ENCODE measurements around the gene ZNF613.
A peak's percentile ranks its signal among the peaks of the same experiment; 100 is the strongest.
"Not testable (repeated sequence)": the region's sequence is repeated elsewhere in the genome, so short reads cannot be mapped to it uniquely, and the experiment has no call there.

The ZNF613 gene

DNA sequence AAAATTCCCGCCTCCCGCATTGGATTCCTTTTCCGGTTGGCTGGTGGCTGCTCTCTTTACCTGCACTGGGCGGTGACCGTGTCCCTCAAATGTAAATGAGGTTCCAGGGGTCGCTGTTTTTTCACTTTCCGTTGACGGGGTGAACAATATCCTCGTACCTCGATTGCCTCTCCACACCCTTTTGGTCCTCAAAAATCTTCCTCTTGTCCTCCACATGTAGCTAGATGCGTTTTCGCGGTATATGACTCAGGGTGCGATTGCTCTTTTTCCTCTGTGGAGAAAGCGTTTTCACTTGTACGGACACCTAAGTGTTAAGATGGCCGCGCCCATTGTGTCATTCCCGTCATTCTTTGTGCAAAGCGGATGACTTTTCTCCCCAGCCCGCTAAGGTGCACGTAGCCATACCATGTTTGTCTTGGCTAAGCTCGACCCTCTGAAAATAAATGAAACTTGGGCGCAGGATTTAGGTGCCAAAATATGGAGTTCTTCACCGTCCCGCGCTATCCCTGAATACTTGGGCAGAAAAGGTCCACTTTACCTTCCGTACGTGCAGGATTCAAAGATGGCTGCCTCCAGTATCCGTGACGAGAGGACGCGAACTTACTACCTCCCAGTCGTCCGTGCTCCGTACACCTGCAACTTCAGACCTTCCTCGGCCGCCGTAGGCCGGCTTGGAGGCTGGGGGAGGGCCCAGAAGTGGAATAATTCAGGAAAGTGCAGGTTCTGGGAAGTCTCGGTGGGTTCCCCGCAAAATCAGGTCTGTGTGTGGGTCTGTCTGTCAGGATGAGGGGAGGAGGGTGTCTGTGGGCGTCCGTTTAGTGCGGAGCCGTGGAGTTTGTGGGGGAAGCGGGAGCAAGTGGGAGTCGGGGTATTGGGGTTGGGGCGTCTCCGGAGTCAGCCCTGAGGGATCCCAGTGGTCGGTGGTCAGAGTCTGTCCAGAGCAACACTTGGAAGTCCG is at the start of gene ZNF613:
Gene ZNF613 (plus strand): TSS at position 689 of the 958 bp plus-strand sequence. CDS start 8,749 bp downstream, outside the sequence.
- peak; percentile 88 to 92 for DNase-seq

- DNase-seq, result no peak
These were observed 44.8 kb upstream of the ZNF613 start for GRCh38 chr19:51882518-51882917.

- DNase-seq, result no peak
These were observed 42.6 kb upstream of the ZNF613 start for GRCh38 chr19:51884713-51885112.

DNA sequence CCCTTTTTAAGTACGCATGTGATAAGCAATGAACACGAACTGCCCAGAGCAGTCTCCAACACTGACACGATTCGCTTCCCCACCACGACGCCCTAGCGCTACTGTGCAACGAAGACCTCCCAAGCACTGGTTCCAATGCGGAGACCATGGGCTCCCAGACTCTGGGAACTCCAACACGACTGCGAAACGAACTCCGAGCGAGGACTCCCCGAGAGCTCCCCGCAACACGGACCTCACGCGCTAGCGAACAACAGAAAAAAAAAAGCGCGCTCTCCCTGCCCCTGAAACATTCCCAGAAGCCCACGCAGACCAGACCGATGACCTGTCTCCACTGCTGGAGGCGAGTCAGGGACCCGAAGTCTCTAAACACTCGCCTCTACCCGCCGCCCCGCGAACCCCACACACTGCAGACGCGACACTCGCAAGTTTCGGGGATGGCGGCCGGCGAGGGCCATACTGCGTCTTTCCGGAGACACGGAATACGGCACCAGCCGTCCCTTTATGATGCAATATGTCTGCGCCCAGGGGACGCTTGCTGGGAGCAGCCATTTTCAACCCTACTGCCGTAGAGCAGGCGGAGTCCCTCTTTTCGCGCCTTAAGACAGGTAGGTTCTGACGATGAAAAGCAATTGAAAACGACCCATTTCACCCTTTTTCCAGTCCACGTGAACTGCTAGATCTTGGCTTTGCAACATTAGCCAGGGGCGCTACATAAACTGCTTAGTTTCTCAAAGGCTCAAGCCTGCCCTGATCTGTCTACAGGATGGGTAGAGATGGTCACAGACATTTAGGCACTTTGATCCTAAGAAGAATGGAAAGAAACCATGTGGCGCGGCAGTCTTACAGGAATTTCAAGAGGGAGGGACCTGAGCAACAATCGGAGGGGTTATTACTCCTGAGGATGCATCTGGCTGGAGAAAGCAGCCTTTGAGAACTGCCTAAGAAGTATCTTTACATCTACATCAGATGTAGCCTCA is 39.5 kb upstream of the ZNF613 start, which contains the start of gene ZNF577:
Gene ZNF577 (minus strand): TSS at position 430 of the 977 bp plus-strand sequence. CDS start 7,569 bp downstream, outside the sequence.
- no peak for DNase-seq

DNA sequence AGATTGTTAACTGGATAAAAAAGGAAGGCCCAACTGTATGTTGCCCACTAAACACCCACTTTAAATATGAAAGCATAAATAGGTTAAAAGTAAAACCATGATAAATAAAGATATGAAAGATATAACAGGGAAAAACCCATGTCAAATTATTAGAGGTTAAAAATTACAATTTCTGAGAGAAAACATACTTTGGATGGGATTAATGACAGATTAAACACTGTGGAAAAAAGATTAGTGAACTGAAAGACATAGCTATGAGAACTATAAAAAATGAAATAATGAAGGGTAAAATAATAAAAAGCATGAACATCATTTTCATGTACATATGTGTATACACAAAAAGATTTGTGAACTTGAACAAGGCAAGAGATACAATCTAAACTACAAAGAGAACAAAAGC is 37.3 kb upstream of the ZNF613 start:
- DNase-seq, result no peak

GRCh38 chr19:51891193-51891747 is 36.0 kb upstream of the ZNF613 start:
- no peak for DNase-seq

GRCh38 chr19:51901860-51902259 is 25.4 kb upstream of the ZNF613 start:
- DNase-seq, result no peak

DNA sequence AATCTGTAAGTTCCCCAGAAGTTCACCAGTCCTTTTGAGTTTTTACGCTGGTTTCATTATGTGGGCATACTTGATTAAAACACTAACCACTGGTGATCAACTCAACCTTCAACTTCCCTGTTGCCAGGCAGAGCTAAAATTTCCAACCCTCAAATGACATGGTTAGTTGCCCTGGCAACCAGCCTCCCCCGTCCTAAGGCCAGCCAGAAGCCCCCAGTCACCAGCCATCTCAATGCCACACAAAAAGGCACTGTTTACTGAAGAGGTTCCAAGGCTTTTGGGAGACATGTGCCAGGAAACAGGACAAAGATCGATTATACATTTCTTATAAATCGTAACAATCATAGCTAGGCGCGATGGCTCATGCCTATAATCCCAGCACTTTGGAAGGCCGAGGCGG is 24.1 kb upstream of the ZNF613 start:
- no peak for DNase-seq

- peak; percentile 73 to 88 for DNase-seq
These were observed 22.7 kb upstream of the ZNF613 start, which contains the start of gene ZNF649 for GRCh38 chr19:51904331-51905165. Gene ZNF649 (minus strand): TSS chr19:51905017. CDS start chr19:51900107, 4,910 bp downstream.

DNA sequence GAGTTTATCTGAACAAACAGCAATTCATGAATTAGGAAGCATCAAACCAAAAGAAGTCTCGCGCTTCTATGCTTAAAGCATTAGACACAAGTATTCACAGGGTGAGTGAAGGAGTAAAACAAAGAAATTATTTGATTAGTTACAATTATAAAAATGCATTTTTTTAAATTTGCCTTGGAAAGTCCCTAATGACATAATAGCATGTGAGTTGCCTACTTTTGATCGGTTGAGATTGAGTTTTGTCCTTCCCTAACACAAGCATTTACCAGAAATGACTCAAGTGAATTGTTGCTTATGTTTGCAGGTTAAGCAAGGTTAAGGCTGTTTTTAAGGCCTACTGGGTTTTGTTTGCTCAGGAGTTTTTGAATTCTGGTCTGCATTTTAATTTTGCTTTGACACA is 22.1 kb upstream of the ZNF613 start:
- DNase-seq, result no peak

- DNase-seq, result not testable (repeated sequence)
These were observed 21.6 kb upstream of the ZNF613 start for GRCh38 chr19:51905639-51906038.

DNA sequence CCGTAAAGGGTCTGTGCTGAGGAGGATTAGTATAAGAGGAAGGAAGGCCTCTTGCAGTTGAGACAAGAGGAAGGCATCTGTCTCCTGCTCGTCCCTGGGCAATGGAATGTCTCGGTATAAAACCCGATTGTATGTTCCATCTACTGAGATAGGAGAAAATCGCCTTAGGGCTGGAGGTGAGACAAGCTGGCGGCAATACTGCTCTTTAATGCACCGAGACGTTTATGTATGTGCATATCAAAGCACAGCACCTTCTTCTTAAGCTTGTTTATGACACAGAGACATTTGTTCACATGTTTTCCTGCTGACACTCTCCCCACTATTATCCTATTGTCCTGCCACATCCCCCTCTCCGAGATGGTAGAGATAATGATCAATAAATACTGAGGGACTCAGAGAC is 21.2 kb upstream of the ZNF613 start:
- not testable (repeated sequence) for DNase-seq

DNA sequence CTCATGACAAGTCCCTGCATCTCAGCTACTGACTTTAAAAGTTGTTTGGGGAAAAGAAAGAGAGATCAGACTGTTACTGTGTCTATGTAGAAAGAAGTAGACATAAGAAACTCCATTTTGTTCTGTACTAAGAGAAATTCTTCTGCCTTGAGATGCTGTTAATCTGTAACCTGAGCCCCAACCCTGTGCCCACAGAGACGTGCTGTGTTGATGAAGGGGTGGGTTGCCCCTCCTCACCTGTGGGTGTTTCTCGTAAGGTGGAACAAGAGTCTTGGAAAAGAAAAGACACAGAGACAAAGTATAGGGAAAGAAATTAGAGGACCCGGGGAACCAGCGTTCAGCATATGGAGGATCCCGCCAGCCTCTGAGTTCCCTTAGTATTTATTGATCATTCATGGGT is 19.3 kb upstream of the ZNF613 start:
- not testable (repeated sequence) for DNase-seq

DNA sequence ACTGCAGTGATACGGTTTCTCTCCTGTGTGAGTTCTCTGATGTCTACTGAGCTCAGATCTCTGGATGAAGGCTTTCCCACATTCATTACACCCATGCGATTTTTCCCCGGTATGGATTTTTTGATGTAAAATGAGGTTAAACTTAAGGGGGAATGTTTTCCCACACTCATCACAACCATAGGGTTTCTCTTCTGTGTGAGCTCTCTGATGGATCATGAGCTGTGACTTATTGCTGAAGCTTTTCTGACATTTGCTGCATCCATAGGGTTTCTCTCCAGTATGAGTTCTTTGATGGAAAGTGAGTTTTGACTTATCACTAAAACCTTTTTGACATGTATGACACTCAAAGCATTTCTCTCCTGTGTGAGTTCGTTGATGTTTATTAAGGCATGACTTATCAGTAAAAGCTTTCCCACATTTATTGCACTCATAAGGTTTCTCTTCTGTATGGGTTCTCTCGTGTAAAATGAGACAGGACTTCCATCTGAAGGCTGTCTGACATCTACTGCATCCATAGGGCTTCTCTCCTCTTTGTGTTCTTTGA is 11.9 kb upstream of the ZNF613 start:
- no peak for DNase-seq

- no peak for DNase-seq
These were observed 11.1 kb upstream of the ZNF613 start for GRCh38 chr19:51916167-51916566.

GRCh38 chr19:51919606-51920005 is 7.7 kb upstream of the ZNF613 start:
- no peak for DNase-seq

DNA sequence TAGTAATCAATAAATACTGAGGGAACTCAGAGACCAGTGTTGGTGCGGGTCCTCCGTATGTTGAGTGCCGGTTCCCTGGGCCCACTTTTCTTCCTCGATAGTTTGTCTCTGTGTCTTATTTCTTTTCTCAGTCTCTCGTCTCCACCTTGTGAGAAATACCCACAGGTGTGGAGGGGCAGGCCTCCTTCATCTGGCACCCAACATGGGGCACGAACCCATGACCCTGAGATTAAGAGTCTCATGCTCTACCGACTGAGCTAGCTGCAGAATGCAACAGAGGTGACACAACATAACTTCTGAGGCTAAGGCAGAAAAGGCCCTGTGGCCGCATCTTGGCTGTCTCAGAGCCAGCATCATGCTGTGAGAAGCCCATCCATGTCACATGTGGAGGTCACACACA is 5.3 kb upstream of the ZNF613 start:
- DNase-seq, result no peak

DNA sequence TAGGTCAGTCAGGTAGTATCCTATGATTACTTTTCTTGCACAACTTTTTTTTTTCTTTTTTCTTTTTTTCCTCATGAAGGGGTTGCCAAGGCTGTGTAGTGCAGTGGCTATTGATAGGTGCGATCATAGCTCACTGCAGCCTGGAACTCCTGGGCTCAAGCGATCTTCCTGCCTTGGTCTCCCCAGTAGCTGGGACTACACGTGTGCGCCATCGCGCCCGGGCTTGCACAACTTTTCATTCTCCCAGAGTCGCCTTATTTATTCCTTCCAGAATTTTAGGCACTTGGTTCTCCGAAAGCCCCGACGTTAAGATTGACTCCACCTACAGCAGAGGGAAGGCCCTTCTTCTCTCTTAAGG is 867 bp upstream of the ZNF613 start:
- no peak for DNase-seq

GRCh38 chr19:51927859-51928258 is 587 bp downstream of the ZNF613 start:
- DNase-seq, result no peak

- no peak for DNase-seq
These were observed 4.6 kb downstream of the ZNF613 start for GRCh38 chr19:51931921-51932320.

- DNase-seq, result no peak
These were observed 11.7 kb downstream of the ZNF613 start for GRCh38 chr19:51938936-51939335.
